Adrenal gland (tissue), 5 donors: ENCODE data around the gene PAK5.

Source experiments
- POLR2A ChIP-seq, 2 donors: fragments of 450-650 bp; IDR thresholded peaks; one replicate each; pipeline ENCODE4 v1.6.1; 2017; ENCODE audit warnings: antibody characterized with exemption in 2 of 2, mild to moderate bottlenecking in 2 of 2, moderate library complexity in 1 of 2
- TF ChIP-seq, protein P1 (sequence below), 6 experiments: fragments of 450-650 bp in 4 of 6; fragments of 200-600 bp in 2 of 6; sonication (generic) in 1 of 6; IDR thresholded peaks; 1 replicate in 5 of 6; 2 replicates in 1 of 6; pipeline versions ENCODE4 v1.5.1 to v1.8.0; 2016 to 2021; ENCODE audit warnings: antibody characterized with exemption in 6 of 6, mild to moderate bottlenecking in 2 of 6, moderate library complexity in 1 of 6
- donor health status: DM: no; HTN: no; CAD: no.

GRCh38 chr20:9600562-9600961 lies 238.3 kb downstream of the PAK5 start:
- TF ChIP-seq, protein P1, sequence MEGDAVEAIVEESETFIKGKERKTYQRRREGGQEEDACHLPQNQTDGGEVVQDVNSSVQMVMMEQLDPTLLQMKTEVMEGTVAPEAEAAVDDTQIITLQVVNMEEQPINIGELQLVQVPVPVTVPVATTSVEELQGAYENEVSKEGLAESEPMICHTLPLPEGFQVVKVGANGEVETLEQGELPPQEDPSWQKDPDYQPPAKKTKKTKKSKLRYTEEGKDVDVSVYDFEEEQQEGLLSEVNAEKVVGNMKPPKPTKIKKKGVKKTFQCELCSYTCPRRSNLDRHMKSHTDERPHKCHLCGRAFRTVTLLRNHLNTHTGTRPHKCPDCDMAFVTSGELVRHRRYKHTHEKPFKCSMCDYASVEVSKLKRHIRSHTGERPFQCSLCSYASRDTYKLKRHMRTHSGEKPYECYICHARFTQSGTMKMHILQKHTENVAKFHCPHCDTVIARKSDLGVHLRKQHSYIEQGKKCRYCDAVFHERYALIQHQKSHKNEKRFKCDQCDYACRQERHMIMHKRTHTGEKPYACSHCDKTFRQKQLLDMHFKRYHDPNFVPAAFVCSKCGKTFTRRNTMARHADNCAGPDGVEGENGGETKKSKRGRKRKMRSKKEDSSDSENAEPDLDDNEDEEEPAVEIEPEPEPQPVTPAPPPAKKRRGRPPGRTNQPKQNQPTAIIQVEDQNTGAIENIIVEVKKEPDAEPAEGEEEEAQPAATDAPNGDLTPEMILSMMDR (IDR thresholded peaks at IDR 0.05), result no peak
- TF ChIP-seq POLR2A (IDR thresholded peaks at IDR 0.05), result no peak
